ENCODE results near the gene IKZF1.

The IKZF1 gene

DNA sequence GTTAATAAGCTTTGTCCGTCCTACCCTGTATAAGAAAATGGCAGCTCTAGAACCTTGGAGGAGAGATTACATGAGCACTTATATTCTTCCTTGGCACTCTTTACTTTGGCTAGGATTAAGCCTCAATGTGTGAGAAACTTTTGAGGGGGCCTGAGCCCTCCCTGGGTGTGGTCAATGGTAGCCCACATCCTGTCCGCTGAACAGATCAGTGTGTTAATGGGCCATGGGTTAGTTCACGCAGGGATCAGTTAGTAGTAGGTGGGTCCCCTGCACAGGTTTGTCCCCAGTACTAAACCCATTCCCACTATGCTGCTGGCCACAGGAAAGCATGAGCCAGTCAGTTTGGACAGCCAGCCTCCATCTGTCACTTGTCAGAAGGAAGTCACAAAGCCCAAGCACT is 20.2 kb upstream of the IKZF1 start:
- DNase-seq: no peak

DNA sequence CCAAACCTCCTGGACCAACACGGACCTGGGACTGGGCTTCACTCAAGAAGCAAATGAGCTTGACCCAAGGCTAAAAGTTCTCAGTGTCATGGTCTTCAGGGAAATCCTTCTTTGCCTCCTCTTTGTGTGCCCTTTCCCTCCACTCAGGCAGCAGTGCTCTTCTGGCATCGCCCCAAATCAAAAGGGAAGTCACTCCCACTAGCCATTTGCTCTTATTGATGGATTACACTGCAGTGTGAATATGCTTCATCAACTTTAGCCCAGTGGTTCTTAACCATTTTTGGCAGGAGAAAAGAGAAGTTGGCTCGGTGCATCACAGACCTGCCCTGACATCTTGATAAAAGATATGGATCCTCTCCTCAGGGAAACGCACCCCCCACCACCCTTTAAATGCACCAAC is 19.2 kb upstream of the IKZF1 start:
- no peak for DNase-seq

DNA sequence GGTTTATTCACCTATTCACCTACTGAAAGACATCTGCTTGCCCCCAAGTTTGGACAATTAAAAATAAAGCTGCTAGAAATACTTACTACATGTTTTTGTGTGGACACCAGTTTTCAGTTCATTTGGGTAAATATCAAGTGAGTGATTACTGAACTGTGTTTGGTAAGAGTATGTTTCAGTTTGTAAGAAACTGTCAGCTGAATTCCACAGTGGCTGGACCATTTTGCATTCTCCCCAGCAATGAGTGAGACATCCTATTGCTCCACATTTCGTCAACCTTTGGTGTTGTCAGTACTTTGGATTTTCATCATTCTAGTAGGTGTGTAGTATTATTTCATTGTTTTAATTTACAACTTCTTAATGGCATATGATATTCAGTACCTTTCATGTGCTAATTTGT is 17.4 kb upstream of the IKZF1 start:
- DNase-seq: no peak

DNA sequence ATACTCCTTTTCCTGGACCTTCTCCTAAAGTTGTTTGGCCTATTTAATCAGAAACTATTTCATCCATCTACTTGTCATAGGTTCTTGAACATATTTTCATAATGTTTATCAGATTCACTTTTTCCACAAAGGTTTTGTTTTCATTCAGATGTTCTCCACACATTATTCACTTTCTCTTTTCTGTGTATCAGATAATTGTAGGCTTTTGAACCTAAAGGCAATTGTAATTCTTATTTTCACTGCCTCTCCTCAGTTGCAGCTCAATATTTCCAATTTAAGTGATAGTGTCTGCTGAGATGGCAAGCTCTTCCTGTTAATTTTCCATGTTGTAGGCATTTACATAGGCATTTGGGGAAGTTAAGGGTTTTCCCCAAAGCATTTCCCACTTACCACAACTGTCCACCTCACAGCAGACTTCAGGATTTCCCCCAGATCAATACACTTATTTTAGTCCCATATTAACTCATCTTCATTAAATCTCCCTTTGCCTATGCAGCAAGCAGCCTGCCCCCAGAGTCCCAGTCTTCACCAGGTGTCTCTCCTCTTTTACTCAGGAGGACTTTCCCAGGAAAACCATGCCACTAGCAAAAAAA is 12.3 kb upstream of the IKZF1 start:
- no peak for DNase-seq

DNA sequence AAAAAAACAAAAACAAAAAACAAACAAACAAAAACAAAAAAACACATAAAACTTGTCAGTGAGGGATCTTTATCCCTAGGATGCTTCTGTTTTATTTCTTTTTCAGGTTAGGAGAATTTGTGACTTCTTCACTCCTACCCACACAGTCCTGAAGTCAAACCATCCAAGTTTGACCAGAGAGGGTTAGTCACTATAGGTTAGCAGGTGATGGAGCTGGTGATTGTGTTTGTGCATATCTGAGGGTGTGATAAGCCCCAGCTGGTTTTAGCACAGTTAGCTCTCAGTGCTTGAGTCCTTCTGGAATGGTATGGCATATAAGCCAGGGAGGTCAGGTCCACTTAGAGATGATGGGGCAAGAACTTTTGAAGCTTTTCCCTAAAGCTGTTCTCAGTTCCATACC is 11.8 kb upstream of the IKZF1 start:
- DNase-seq: no peak

DNA sequence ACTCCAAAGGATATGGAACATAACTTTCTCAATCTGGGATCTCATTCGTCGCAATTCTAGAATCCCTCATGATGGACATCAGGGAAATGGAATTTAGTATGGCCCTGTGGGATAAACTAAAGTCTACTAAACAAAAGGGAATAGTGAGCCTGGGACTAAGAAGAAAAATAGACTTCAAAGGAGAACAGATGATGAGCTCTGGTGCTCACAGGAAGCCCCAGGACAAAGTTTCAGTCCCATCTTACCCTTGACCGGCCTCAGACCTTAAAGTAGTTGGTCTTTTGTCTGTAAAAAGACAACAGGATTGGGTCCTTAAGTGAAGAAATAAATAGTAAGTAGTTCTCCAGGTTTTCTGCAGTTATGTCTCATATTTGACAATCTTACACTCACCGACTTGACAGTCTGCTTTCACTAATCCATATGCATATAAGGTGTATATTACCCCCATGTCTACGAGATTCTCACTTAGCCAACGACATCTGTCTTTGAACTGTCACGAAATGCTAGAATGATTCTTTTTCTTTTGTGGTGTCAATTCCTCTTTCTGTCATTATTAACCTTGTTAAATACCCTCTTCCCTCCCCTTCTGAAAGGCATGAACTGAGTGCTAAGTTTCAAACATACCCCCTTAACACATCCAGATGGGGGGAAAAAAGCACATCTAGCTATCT is 10.9 kb upstream of the IKZF1 start:
- no peak for DNase-seq

DNA sequence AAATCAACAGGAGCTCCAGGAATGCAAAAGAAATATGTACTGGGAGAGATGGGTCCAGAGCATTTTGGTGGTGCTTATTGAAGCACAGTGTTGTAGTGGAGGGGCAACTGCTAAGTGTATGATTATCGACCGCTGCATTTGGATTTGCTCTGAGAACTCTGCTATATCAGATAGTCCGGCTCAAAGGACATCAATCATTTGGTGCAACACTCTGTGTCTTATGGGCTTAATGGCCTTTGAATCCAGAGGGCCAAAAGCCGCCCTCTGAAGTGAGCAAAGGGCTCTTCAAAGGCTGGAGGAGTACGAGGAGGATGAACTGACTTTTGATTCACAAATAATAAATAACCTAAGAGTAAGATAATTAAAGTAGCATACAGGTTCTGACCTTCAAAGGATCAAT is 9.4 kb upstream of the IKZF1 start:
- no peak for DNase-seq

DNA sequence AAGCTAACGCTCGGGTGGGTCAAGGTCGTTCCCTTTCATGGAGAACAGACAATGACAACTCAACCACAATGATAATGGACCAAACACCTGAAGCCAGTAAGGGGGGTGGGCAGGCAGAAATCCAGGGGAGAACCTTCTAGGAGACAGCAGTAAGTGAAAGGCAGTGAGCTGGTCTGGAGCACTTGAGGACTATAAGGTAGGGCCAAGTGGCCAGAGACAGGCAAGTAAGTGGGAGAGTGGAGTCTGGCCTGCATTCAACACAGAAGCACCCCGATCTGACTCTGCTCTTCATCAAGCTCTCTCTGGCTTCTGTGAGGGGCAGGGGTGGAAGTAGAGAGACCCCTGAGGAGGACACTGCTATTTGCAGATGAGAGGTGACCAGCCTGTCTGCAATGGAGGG is 7.7 kb upstream of the IKZF1 start:
- DNase-seq: no peak

DNA sequence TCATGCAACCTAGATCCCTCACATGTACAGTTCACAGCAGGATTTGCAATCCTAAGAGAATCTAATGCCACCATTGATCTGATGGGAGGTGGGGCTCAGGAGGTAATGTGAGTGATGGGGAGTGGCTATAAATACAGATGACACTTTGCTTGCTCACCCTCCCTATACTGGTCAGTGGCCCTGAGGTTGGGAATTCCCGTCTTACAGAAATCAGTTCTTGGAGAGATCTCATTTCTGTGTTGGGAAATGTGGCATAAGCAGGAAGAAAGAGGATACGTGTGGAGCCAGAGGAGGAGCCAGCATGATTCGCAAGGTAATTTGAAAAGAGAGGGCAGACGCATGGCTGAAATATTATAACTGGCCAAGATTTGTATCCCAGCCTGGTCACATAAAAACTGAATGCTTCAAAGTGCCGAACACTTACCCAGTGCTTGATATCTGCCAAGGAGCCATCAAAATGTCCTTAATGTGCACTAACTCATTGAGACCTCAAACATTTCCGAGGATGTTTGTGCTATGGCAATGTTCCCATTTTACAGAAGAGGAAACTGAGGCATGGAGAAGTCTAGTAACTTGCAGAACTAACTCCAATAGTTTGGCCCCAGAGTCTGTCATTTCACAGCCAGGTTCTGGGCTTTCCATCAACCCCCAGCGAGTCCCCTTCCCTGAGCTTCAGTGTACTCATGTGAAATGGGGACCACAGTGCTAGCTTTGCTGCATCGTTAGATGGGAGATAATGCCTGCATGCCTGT is 5.5 kb upstream of the IKZF1 start:
- no peak for DNase-seq

DNA sequence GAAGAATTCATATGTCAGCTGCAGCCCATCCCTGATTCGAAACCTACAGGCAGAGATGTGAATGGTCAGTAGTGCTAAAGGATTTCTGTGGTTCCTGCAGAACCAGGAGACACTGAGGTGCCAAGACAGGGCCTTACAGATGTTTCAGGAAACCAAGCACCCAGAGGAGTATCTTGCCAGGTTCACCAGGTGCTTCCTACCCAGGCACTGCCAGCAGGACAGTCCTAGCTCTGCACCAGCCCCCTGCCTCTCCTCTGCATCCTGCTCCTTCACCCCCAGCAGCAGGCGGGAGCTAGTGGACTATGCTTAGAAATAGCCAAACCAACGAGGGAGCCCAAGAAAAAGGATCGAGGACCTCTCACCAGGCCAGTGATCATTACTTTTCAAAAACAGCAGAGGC is 4.2 kb upstream of the IKZF1 start:
- DNase-seq: no peak

DNA sequence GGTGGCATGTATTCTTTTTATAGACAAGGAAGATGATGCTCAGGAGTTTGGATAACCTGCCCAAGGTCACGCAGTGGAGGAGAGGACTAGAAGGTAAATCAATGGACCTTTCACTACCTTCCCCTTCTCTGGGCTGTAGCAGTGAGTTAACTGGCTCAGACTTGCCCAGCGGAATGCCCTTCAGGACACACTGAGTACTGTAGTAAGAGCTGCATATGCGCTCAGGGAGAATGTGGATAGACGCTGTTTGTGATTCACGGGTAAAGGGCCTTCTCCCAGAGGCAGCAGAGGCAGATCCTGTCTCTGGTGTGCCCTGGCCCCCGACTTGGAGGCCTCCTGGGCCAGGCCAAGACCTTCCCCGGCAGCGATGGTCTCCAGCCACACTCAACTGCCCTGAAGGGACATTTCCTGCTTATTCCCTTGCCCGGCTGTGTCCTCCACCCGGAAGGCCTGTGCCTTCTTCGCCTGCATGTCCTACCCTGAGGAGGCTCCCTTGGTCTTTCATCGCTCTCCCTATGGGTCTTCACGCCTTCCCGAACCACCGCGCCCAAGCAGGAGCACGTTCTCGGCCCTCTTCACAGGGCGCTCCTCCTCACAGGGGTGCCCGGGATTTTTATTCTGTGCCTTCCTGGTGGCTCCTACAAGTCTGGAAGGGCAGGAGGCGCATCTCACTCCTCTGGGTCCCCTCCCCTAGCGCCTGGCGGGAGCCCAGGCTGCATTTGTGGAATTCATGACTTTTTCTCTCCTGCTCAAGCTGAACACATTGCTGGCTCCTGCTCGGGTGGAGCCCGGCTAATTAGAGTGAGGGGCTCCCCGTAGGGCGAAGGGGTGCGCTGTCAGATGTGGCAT is 1.8 kb upstream of the IKZF1 start:
- DNase-seq: no peak

DNA sequence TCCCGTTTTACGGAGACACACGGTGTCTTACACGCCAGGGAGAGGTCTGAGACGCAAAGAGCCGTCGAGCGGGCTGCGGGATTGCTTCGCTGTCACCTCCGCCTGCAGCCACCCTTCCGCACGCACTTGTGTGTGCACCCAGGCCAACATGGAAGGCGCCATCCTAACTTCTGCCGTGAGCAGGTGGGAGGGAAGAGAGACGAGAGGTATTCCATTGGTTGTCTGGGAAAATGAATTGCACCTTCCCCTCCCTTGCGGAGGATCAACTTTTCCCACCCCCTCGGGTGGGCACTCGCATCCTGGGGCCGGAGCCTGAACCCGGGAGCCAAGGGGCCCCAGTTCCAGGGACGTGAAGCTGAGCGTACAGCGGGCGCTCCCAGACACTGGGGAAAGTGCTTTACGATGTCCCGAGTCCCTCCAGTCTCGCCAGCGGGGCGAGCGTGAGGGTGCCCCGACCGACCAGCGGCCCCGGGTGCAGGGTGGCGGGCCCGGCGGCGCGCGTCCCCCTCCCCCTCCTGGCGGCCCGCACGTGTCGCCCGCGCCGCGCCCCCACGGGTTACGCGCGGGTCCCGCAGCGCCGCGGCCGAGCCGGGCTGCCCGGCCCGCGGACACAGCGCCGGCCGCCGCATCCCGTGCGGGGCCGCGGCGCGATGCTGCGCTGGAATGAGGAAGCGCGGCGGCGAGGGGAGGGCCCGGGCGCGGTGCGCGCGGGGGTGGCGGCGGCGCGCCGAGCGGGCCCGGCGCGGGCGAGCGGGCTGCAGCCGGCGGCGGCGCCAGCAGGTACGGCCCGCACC is 984 bp upstream of the IKZF1 start:
- DNase-seq: no peak

DNA sequence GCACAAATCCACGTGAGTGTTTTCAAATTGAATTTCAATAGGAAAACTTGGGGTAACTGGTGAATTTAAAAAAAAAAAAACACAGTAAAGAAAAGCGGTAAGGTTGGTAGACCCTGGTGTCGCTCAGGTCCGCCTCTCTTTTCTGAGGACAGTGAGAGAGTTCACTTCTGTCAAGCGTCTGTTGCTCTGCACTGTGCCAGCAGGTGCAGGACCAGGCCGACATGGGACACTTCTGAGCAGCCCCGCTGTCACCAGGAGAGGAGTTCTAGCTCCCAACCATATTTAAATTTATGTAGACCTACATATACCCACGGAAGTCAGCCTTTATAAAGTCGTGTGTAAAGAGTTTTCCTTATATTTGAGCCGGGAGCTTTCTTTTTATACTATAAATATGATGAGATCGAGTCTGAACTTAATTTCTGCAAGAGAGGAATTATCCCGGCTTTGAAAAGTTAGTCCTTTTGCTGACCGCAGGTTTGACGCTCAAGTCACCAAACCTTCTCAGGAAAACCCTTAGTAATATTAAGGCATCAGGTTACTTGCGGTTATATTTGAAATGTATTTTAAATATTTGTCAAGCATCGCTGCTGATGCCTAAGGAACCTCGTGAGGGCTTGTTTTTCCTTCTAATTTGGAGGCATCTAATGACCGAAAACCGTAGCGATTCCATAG is 531 bp downstream of the IKZF1 start:
- no peak for DNase-seq

DNA sequence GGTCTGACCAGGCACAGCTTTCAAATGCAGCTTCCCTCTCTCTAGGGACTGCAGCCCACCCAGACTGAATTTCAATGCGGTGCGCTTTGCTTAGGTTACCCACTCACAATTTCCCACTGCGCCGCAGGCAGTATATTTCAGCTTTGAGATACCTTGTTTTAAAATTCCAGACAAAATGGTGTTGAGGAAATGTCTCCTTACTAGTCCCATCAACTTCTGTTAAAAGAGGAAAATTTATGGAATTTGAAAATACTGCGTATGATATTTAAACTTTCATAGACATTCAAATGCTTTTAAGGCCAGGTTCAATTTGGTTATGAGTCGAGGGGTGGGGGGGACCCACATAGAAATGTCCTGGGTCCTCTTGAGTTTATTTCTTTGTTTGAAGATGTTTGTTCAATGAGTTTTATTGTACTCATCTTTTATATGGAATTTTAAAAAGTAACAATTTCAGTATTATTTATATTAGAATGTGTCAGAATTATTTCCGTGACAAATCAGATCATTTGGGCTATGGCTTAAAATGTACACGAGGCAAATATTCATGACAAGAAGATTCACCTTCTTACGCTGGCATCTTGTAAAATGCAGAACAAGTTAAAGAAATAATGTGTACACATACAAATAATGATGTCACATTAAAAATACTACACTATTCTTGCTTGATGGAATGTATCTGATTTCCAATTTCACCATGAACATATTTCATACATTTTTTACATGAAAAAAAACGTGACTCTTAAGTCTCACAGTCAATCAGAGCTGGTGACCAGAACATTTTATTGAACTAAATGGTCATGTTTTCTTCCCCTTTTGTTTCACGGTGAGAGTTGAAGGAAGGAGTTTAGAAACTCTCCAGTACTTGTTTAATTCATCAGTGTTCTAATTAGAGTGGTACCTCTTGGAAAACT is 1.3 kb downstream of the IKZF1 start:
- DNase-seq: no peak

DNA sequence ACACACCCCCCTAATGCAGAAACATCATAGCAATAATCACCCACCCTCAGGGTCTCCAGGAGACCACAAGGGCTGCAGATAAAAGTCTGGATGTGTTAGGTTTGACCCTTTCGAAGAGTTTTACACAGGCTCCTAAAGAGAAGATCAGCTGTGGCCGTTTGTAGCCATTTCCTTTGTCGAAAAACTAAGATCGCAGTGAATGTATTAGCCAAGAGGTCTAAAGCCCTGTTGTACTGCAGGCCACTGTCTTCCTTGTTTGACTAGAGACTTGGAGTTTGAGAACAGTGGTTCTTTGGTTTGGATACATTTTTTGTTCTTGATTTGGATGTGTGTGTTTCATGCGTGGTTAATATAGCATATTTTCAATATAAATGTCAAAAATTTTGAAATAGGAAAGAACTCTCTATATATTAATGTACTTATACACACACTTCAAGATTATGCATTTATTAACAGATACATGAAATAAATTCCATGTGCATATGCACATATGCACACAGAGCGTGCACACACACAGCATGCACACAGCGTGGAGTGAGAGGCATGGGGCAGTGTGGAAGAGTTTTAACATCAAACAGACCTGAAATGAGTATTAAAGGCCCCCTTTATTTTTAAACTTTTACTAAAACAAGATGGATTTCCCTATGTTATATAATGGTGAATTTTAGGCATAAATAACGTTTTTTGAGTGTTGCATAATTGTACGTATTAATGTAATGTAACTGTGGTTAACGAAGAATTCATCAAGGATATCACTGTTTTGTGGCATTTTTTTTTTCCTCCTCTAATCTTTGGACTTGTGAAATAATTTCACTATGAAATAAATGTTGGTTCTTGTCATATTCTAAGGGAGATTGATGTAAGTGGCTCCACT is 2.2 kb downstream of the IKZF1 start:
- no peak for DNase-seq

DNA sequence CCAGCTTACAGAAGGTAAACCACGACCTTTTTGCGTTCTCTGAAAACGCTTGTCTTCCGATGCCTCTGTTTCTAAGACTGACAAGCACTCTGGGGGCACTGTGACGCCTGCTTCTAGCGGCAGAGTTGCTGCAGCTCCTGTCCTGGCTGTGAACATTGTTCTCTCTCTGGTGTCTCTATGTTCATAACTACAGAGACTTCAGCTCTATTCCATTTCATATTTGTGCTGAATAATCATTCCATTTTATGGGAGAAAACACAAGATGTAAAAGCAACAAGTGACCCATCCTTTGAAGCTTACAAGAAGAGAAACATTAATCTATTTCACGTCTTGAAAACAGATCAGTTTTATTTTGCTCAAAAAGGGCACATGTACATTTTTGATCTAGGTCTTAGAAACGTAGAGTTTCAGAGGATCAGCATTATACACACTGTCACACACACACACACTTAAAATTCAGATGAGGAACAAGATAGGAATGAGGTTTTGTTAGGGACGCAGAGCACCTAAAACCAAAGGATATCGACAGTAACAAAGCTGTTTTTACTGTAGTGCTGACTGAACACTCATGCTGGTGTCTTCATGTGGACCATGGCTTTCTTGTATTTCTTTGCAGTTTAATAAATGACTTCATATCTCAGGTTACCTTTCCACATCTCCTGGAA is 3.0 kb downstream of the IKZF1 start:
- DNase-seq: no peak

DNA sequence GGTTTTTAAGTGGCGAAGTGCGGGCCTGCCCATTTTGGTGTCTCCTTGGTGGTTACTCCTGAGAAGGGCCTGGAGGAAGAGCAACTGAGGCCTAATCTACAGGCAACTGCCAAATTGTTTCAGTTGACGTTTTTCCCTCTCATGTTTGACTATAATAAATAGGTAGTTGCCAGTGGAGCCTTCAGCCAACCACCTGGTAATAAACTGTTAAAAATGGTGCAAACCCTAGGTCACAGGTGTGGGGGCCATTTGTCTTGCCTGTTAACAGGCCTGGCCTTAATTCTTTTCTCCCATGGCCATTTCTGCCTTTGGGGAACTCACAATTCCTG is 3.7 kb downstream of the IKZF1 start:
- DNase-seq: no peak

DNA sequence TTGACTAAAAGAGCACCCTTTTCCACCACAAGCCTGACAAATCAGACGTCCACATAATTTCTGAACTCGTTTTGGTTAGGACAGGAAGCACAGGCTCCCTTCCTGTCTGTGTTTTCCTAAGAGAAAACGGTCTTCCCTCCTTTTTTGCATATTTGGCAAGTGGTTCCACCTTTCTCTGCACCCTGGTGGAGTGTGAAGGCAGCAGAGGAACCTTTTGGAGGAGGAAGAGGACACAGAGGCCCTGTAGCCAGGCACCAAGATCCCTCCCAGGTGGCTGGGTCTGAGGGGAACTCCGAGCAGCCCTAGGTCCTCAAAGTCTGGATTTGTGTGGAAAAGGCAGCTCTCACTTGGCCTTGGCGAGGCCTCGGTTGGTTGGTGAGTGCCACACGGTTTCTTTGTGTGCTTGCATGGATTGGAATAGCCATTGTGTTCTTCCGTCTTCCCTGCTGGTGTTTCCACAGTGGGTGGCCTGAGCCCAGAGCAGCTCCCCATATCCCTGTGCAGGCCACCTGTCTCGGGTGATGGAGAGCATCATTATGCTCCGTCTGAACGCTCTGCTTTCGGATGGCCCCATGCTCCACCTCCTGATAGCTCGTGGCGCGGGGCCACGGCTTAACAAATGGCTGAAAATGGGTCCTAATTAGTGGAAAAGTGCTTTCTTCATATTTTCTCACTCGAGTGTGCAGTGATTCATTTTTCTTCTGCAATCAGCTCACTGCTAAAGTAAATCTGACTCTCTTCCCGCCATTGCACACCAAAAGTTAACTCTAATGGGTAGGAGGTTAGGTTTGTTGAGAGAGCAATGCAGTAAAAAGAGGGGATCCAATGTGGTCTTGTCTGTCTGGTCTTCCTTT is 4.2 kb downstream of the IKZF1 start:
- DNase-seq: no peak

DNA sequence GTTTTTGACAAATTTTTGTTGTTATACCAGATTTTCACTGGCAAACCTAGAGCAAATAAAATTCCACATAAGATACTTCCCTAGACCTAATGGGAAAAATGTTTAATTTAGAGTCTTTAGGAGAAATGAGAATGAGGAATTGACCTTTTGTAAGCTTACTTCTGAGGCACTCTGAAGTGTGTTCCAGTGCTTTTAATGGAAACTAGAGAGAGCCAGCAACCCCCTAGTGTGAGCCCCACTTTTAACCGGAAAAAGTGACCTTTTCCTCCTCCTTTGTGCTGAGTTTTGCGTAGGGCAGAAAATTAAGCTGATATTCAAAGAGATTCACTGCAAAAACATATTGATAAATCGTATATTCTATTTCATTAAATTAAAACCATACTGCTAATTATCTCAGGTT is 5.2 kb downstream of the IKZF1 start:
- DNase-seq: no peak
